Esophagus (tissue), 2 donors: ENCODE results near the gene RSPH10B2. TPM values are rescaled to one million over a fixed set of nuclear protein-coding genes. Genes with fewer than 3 reads are reported as not detected.
"Not testable (repeated sequence)": the region's sequence is repeated elsewhere in the genome, so short reads cannot be mapped to it uniquely, and the experiment has no call there.

ENCODE experiments used
- H3K27ac ChIP-seq, 2 donors: one replicate each; pipeline ENCODE4 v1.5.1; 2013; ENCODE audit warnings: low read depth in 2 of 2, mild to moderate bottlenecking in 2 of 2, inconsistent platforms in 1 of 2, low read length in 1 of 2, moderate library complexity in 1 of 2
- H3K27me3 ChIP-seq, 2 donors: one replicate each; pipeline ENCODE4 v1.6.1; 2013; ENCODE audit warnings: low read length in 2 of 2, control low read depth in 1 of 2, mild to moderate bottlenecking in 1 of 2; ENCODE audit not compliant: insufficient read depth in 2 of 2, control insufficient read depth in 1 of 2
- H3K36me3 ChIP-seq, 2 donors: one replicate each; pipeline ENCODE4 v1.6.1; 2013; ENCODE audit warnings: low read length in 1 of 2; ENCODE audit not compliant: control insufficient read depth in 2 of 2, insufficient read depth in 2 of 2
- H3K4me1 ChIP-seq, 2 donors: one replicate each; pipeline ENCODE4 v1.6.1; 2013; ENCODE audit warnings: low read length in 1 of 2; ENCODE audit not compliant: control insufficient read depth in 2 of 2, insufficient read depth in 2 of 2
- H3K4me3 ChIP-seq, 2 donors: one replicate each; pipeline ENCODE4 v1.5.1; 2013; ENCODE audit warnings: low read length in 2 of 2, mild to moderate bottlenecking in 2 of 2, low read depth in 1 of 2, moderate library complexity in 1 of 2
- H3K9me3 ChIP-seq, 2 donors: one replicate each; pipeline ENCODE4 v1.6.1; 2013; ENCODE audit warnings: mild to moderate bottlenecking in 2 of 2, low read depth in 1 of 2, low read length in 1 of 2, moderate library complexity in 1 of 2; ENCODE audit not compliant: control insufficient read depth in 2 of 2, insufficient read depth in 1 of 2
- WGBS, 2 donors: extraction: QIAGEN DNeasy Blood & Tissue Kit; methylation state at CpG; one replicate each; pipeline ENCODE4 v1.1.7; 2013; 5-methylcytosine and 5-hydroxymethylcytosine counted together
- polyA plus RNA-seq, 2 donors: library from polyadenylated mRNA; stranded (reverse); fragments of 200-250 nt; gene quantifications; one replicate each; pipeline ENCODE4 v1.2.3, GENCODE V29; 2013
- donor health status: healthy with polysubstance abuse.
- donor health status: Bipolar disorder and iron deficiency.

The RSPH10B2 gene
- polyA plus RNA-seq, 2 donors = 0.04 to 0.10 TPM

- Histone ChIP-seq H3K9me3 (no peaks in the 10 kb centered on the region), H3K27me3 (no peaks in the 10 kb centered on the region), H3K4me3 (no peak overlapping the region), H3K27ac (no peak overlapping the region), H3K36me3 (no peaks in the 10 kb centered on the region), H3K4me1 (no peaks in the 10 kb centered on the region)
- WGBS, 2 donors = 77 to 81% methylated on average over 10 of the region's 10 CpGs
These were observed 28.9 kb upstream of the RSPH10B2 start for GRCh38 chr7:6725003-6725402.

GRCh38 chr7:6726341-6726740, 27.6 kb upstream of the RSPH10B2 start:
- H3K9me3 ChIP-seq, H3K4me3 ChIP-seq, H3K36me3 ChIP-seq, H3K27me3 ChIP-seq, H3K4me1 ChIP-seq: not testable (repeated sequence)
- 62 to 72% methylated on average over 5 of the region's 5 CpGs for WGBS, 2 donors
- H3K27ac ChIP-seq = peak overlapping the region; percentile 54 to 71

GRCh38 chr7:6727663-6728062, 26.2 kb upstream of the RSPH10B2 start:
- Histone ChIP-seq H3K36me3 (peaks cover 0 to 3% of the 10 kb centered on the region in 2 donors), H3K27ac (no peak overlapping the region), H3K27me3 (no peaks in the 10 kb centered on the region), H3K9me3 (no peaks in the 10 kb centered on the region), H3K4me1 (no peaks in the 10 kb centered on the region), H3K4me3 (no peak overlapping the region)
- WGBS, 2 donors = 76 to 87% methylated on average over 3 of the region's 3 CpGs

GRCh38 chr7:6728893-6729491, 24.9 kb upstream of the RSPH10B2 start:
- peak overlapping the region; percentile 83 to 87 for H3K27ac ChIP-seq
- not testable (repeated sequence) for H3K4me1 ChIP-seq, H3K9me3 ChIP-seq, H3K27me3 ChIP-seq, H3K36me3 ChIP-seq
- peak overlapping the region; percentile 91 to 96 for H3K4me3 ChIP-seq
- 68% methylated on average over 29 of the region's 29 CpGs for WGBS, 2 donors

- no peaks in the 10 kb centered on the region for H3K9me3 ChIP-seq
- H3K4me1 ChIP-seq = no peaks in the 10 kb centered on the region
- H3K27ac ChIP-seq = peak overlapping the region; percentile 83 to 87
- 1% methylated on average over 65 to 66 of the region's 66 CpGs for WGBS, 2 donors
- H3K4me3 ChIP-seq = peak overlapping the region; percentile 91 to 96
- no peaks in the 10 kb centered on the region for H3K27me3 ChIP-seq
- H3K36me3 ChIP-seq = peaks cover 4% of the 10 kb centered on the region in 2 donors
These were observed 24.2 kb upstream of the RSPH10B2 start for GRCh38 chr7:6729492-6730342.

GRCh38 chr7:6730343-6730633, 23.6 kb upstream of the RSPH10B2 start:
- 0 to 2% methylated on average over 18 of the region's 18 CpGs for WGBS, 2 donors
- H3K4me3 ChIP-seq = peak overlapping the region; percentile 91 to 96
- H3K9me3 ChIP-seq = no peaks in the 10 kb centered on the region
- H3K27me3 ChIP-seq = no peaks in the 10 kb centered on the region
- H3K36me3 ChIP-seq = peaks cover 4% of the 10 kb centered on the region in 2 donors
- H3K27ac ChIP-seq = peak overlapping the region; percentile 83 to 87
- H3K4me1 ChIP-seq = no peaks in the 10 kb centered on the region

GRCh38 chr7:6738415-6738814, 15.5 kb upstream of the RSPH10B2 start:
- H3K27ac ChIP-seq, H3K4me3 ChIP-seq, H3K27me3 ChIP-seq, H3K4me1 ChIP-seq, H3K36me3 ChIP-seq, H3K9me3 ChIP-seq: not testable (repeated sequence)
- 98 to 100% methylated on average over 4 to 5 of the region's 11 CpGs for WGBS, 2 donors

- 87 to 98% methylated on average over 1 to 2 of the region's 12 CpGs for WGBS, 2 donors
- H3K9me3 ChIP-seq, H3K27ac ChIP-seq, H3K27me3 ChIP-seq, H3K4me3 ChIP-seq, H3K4me1 ChIP-seq, H3K36me3 ChIP-seq: not testable (repeated sequence)
These were observed 9.3 kb upstream of the RSPH10B2 start for GRCh38 chr7:6744410-6745100.

GRCh38 chr7:6749335-6749734, 4.6 kb upstream of the RSPH10B2 start:
- H3K36me3 ChIP-seq, H3K9me3 ChIP-seq, H3K4me1 ChIP-seq, H3K27me3 ChIP-seq, H3K4me3 ChIP-seq, H3K27ac ChIP-seq: not testable (repeated sequence)
- 70 to 91% methylated on average over 5 to 6 of the region's 12 CpGs for WGBS, 2 donors
